Right atrium auricular region (tissue), 2 donors: ENCODE results near the gene ZNF597. TPM values are rescaled to one million over a fixed set of nuclear protein-coding genes. Genes with fewer than 3 reads are reported as not detected.

Experiments
- DNase-seq: peaks from one replicate; pipeline ENCODE4 v3.0.0-alpha.2; 2019; ENCODE audit warnings: low spot score
- H3K27ac ChIP-seq, 2 donors: fragments of 200-600 bp; sonication (generic); 1 replicate in 1 of 2; 2 replicates in 1 of 2; pipeline ENCODE4 v1.5.1; 2016 to 2019
- H3K27me3 ChIP-seq, 2 donors: fragments of 200-600 bp; sonication (generic); one replicate each; pipeline versions ENCODE4 v1.5.1 to v1.6.0; 2017 to 2019
- H3K36me3 ChIP-seq: fragments of 200-600 bp; sonication (generic); one replicate; pipeline ENCODE4 v1.5.1; 2016
- H3K4me1 ChIP-seq, 2 donors: fragments of 200-600 bp; sonication (generic); one replicate each; pipeline versions ENCODE4 v1.5.1 to v1.6.0; 2017 to 2019
- H3K4me3 ChIP-seq, 2 donors: fragments of 200-600 bp; sonication (generic); 1 replicate in 1 of 2; 2 replicates in 1 of 2; pipeline ENCODE4 v1.5.1; 2017 to 2019; ENCODE audit warnings: mild to moderate bottlenecking in 1 of 2, moderate library complexity in 1 of 2
- H3K9me3 ChIP-seq, 2 donors: fragments of 200-600 bp; sonication (generic); one replicate each; pipeline ENCODE4 v1.5.1; 2019
- microRNA-seq, 2 donors: library from miRNA; unstranded; fragments of <30 nt; microRNA quantifications; one replicate each; pipeline ENCODE4, GENCODE V29; 2016 to 2017; ENCODE audit warnings: borderline number of aligned reads in 2 of 2, borderline replicate concordance in 1 of 2
- total RNA-seq, 2 donors: library from RNA; depleted of rRNA; stranded (reverse); fragments of >200 nt; gene quantifications; one replicate each; pipeline ENCODE4 v1.1.0, GENCODE V29; 2016
- TF ChIP-seq, protein P1 (sequence below), 2 donors: fragments of 200-600 bp; sonication (generic); IDR thresholded peaks; one replicate each; pipeline ENCODE4 v1.5.1; 2019; ENCODE audit warnings: antibody characterized with exemption in 2 of 2

Gene ZNF597
- total RNA-seq, 2 donors from 2014 or later, result 1.3 to 2.2 TPM

DNA sequence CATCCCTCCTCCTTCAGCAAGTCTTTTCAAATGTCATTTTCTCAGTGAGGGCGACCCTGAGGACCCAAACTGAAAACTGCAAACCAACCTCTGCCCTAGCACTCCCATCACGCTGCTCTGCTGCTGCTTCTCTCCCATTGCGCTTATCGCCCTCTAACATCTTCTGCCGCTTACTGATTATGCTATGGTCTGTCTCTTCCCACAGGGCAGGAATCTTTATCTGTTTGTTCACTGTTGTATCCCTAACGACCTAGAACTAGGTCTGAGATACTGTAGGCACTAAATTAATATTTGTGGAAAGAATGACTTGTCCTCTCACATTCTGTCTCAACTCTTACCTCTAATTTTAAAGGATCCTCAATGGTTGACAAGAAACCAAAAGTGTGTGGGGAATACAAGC lies 55.0 kb downstream of the ZNF597 start:
- peaks cover 26 to 92% of the 10 kb centered on the region in 2 donors for H3K9me3 ChIP-seq
- no peak overlapping the region for H3K27ac ChIP-seq
- TF ChIP-seq, protein P1, sequence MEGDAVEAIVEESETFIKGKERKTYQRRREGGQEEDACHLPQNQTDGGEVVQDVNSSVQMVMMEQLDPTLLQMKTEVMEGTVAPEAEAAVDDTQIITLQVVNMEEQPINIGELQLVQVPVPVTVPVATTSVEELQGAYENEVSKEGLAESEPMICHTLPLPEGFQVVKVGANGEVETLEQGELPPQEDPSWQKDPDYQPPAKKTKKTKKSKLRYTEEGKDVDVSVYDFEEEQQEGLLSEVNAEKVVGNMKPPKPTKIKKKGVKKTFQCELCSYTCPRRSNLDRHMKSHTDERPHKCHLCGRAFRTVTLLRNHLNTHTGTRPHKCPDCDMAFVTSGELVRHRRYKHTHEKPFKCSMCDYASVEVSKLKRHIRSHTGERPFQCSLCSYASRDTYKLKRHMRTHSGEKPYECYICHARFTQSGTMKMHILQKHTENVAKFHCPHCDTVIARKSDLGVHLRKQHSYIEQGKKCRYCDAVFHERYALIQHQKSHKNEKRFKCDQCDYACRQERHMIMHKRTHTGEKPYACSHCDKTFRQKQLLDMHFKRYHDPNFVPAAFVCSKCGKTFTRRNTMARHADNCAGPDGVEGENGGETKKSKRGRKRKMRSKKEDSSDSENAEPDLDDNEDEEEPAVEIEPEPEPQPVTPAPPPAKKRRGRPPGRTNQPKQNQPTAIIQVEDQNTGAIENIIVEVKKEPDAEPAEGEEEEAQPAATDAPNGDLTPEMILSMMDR (IDR thresholded peaks at IDR 0.05), result no peak
- H3K36me3 ChIP-seq, result peaks cover 81% of the 10 kb centered on the region
- H3K4me3 ChIP-seq, result no peak overlapping the region
- no peaks in the 10 kb centered on the region for H3K4me1 ChIP-seq
- DNase-seq, result no peak
- no peaks in the 10 kb centered on the region for H3K27me3 ChIP-seq

DNA sequence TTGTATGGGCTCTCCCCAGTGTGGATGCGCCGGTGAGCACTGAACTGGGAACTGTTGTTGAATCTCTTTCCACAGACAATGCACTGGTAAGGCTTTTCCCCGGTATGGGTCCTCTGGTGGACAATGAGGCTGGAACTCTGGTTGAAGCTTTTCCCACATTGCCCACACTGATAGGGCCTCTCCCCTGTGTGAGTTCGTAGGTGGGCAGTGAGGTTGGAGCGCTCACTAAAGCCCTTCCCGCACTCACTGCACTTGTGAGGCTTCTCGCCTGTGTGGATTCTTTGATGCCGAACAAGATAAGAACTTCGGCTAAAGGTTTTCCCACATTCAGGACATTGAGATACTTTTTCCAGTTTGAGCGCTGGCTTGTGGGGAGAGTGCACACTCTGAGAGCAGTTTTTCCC lies 60.3 kb downstream of the ZNF597 start:
- peaks cover 55% of the 10 kb centered on the region for H3K36me3 ChIP-seq
- H3K27ac ChIP-seq, result no peak overlapping the region
- no peaks in the 10 kb centered on the region for H3K27me3 ChIP-seq
- DNase-seq, result no peak
- peaks cover 43 to 94% of the 10 kb centered on the region in 2 donors for H3K9me3 ChIP-seq
- no peak overlapping the region for H3K4me3 ChIP-seq
- TF ChIP-seq, protein P1 (IDR thresholded peaks at IDR 0.05), result no peak
- H3K4me1 ChIP-seq, result no peaks in the 10 kb centered on the region

Small RNAs within 50 kb of the gene (microRNA-seq; reads per million reads assigned to microRNA genes)
- 0 reads per million in 2 donors for gene MIR6126

Other genes starting within 250 kb of the ZNF597 start
- 1 to 10 TPM; 3.2 to 4.9 TPM for gene ZNF200, start 208.3 kb downstream of the ZNF597 start, total RNA-seq
- 1 to 10 TPM in 1 of 2 donors, under 1 TPM in 1; 0.82 to 2.2 TPM for gene MEFV, start 186.9 kb downstream of the ZNF597 start, total RNA-seq
- gene ZNF263, start 160.0 kb downstream of the ZNF597 start, total RNA-seq, result 10 to 100 TPM; 11.0 to 18.0 TPM
- 1 to 10 TPM; 5.0 to 5.4 TPM for gene TIGD7, start 138.1 kb downstream of the ZNF597 start, total RNA-seq
- gene ZNF75A, start 138.0 kb downstream of the ZNF597 start, total RNA-seq, result 10 to 100 TPM; 15.5 to 20.1 TPM
- gene OR2C1, start 87.6 kb downstream of the ZNF597 start, total RNA-seq, result under 1 TPM in 1 of 2 donors, not detected in 1; 0.56 TPM
- 1 to 10 TPM; 4.2 to 9.4 TPM for gene ZSCAN32, start 42.5 kb downstream of the ZNF597 start, total RNA-seq
- gene ZNF174, start 42.3 kb downstream of the ZNF597 start, total RNA-seq, result 10 to 100 TPM; 10.2 to 16.5 TPM
- 10 to 100 TPM; 28.1 to 29.1 TPM for gene NAA60, start 176 bp upstream of the ZNF597 start, total RNA-seq
- not detected for gene C16orf90, start 52.0 kb upstream of the ZNF597 start, total RNA-seq
- gene CLUAP1, start 57.5 kb upstream of the ZNF597 start, total RNA-seq, result 10 to 100 TPM in 1 of 2 donors, 1 to 10 TPM in 1; 8.8 to 10.9 TPM
- 1 to 10 TPM in 1 of 2 donors, under 1 TPM in 1; 0.85 to 1.1 TPM for gene NLRC3, start 133.9 kb upstream of the ZNF597 start, total RNA-seq
- 1 to 10 TPM; 1.9 to 2.4 TPM for gene SLX4, start 168.1 kb upstream of the ZNF597 start, total RNA-seq
- gene DNASE1, start 211.2 kb upstream of the ZNF597 start, total RNA-seq, result 1 to 10 TPM; 2.7 to 6.7 TPM